CD4-positive, alpha-beta T cell treated with Interleukin-6 for 4 hours (primary cell): ENCODE measurements around the gene SPAG6.
"Not testable (repeated sequence)": the region's sequence is repeated elsewhere in the genome, so short reads cannot be mapped to it uniquely, and the experiment has no call there.

Experiments
- DNase-seq: peaks from one replicate; pipeline ENCODE4 v3.0.0-alpha.2; 2020; ENCODE audit warnings: mixed read lengths

Gene SPAG6

DNA sequence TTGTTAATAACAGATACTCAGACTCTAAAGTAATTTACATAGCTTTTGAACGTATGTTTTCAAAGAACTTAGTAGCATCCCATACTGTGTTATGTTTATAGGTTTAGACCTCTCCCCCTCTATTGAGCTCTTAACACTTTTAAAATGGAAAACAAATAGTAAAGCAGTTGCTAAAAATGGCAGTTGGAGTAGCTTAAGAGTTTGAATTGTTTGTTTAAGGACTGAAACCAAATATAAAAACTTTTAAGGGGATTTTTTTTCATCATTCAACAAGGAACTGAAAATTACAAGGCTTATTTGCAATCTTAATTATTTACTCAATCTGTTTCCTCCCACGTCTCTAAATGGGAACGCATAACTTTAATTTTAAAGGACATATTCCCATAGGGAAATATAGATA is 1.6 kb upstream of the SPAG6 start:
- DNase-seq, result no peak

DNA sequence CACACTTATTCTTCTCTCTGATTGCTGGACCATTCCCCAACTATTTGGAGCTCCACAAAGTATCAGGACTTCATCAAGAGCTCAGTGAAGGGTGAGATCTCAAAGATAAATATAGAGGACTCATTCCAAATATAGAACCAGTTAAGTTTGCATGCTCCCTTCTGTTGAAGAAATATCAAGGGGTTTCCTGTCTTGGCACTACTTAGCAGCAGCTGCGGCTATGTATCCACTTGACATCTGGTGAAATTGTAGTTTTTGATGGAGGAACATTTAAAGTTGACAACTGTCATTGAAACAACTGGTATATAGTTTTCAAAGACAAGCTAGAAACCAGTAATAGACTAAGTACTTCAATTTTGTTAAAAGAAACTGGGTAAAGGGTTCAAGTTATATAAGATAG is 1.0 kb upstream of the SPAG6 start:
- DNase-seq, result no peak

DNA sequence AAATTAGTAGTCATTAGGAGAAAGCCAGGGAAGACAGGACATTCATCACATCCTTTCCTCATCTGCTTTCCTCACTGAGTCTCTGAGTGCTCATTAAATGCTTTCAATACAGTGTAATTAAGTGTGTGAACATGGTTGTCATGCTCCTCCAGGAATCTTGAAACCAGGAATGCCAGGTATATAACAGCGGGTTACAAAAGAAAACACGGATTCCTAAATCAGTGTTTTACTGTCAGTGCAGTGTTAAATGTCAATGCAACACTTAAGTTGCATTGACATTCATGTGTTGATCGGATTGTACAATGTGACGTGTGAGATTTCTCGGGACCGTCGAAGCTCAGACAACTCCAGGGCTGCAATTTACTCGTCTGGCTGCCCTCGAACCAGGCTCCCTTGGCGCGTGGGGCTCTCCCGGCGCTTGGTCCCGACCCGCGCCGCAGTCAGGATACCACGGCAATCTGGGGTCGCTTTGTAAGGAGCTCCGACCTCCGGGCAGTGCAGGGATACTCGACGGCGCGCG is 455 bp upstream of the SPAG6 start:
- no peak for DNase-seq

DNA sequence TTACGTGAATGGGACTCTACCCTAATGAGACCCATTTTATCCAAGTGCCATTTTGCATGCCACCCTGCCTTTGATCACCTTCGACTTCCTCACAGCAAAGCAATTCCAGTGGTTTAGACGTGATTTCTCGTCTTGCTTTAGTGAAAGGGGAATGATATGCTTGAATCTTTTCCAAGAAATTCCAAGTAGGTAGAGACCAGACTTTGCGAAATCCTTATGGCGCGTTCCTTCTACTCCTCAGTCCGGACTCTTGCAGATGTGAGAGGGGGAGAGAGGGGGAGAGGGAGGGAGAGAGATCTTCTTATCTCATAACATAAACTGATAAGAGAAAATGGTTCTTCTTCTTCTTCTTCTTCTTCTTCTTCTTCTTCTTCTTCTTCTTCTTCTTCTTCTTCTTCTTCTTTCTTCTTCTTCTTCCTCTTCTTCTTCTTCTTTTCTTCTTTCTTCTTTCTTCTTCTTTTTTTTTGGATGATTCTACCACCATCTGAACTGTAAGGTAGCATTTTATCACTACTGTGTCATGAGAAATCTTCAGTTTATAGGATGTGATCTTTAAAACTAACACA is 883 bp downstream of the SPAG6 start:
- no peak for DNase-seq

DNA sequence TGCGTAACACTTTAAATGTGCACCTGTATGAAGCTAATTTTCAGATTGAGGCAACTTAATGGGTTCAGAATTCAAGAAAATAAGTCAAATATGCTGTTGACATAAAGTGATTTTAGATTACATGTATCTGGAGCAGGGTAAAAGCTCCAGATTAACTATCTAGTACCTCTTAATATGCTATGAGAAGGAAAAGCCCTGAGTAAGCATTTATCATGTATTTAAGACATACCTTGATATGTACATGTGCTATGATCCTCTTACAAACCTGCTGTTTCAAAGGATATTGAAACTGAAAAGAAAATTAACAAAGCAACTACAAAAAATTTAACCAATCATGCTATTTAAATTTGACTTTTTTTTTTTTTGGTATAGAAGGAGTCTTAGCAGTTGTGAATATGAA is 4.5 kb downstream of the SPAG6 start:
- DNase-seq, result no peak

DNA sequence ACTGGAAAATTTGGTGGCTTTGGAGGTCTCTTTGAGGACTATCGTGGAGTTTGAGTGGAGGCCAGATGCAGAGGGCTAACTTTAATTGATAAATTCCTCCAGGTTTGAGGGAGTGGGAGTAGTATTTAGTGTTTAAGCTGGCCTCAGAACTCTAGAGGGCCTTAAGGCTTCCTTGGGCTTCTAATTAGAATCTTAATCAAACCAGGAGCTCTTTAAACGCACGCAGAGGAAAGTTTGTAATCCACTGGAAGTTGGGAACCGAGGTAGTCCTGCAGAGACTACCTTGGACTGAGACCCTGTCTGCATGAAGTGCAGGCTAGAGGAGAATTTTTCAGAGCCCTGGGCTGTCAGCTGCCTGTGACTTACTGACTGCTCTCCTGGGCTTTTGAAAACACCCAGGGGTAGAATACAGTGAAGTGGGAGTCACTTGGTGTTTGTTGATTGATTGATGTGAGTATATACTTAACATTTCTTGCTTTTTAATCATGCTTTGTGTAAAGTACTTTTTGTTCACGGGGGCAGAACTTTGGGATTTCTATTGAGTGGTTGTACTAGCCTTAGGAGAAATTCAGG is 5.9 kb downstream of the SPAG6 start:
- DNase-seq, result no peak

DNA sequence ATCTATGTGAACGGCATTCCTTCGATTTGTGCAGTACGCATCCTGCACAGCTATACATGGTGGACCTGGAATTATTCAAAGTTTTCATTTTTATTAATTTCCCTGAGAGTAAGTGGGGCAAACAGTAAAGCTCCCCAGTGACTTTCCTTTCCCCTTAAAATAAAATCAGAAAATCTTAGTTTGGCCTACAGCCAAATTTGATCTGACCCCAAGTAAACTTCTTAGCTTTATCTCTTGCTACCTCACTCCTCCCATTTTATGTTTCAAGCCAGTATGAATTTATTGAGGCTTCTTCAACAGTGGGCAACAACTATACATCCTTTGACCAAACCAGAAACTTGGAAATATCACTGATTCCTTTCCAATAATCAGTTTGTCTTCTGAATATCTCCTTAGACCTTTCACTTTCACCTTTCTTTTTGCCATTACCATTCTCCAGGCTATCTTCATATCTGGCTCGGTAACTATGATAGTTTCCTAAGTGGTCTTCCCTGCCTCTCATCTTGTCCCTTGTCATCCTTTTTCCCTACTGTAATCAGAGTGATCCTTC is 11.1 kb downstream of the SPAG6 start:
- no peak for DNase-seq

DNA sequence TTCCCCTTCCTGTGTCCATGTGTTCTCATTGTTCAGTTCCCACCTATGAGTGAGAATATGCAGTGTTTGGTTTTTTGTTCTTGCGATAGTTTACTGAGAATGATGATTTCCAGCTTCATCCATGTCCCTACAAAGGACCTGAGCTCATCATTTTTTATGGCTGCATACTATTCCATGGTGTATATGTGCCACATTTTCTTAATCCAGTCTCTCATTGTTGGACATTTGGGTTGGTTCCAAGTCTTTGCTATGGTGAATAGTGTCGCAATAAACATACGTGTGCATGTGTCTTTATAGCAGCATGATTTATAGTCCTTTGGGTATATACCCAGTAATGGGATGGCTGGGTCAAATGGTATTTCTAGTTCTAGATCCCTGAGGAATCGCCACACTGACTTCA is 12.5 kb downstream of the SPAG6 start:
- DNase-seq, result not testable (repeated sequence)

DNA sequence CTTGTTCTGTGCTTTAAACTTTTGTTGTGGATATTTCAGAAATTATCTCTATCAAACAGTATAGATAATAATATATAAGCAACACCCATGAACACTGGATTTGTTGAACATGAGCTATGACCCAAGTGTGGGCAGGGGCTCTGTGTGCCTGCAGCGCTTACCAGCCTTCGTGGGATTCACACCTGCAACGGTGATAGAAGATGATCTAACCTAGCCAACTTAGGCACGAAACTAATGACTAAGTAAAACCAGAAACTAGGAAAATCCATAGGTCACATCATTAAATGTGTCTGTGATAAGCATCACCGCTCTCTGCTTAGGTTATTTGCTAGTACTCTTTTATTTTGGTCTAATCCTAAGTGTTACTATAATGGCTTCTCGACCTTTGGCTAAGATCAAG is 18.0 kb downstream of the SPAG6 start:
- no peak for DNase-seq

DNA sequence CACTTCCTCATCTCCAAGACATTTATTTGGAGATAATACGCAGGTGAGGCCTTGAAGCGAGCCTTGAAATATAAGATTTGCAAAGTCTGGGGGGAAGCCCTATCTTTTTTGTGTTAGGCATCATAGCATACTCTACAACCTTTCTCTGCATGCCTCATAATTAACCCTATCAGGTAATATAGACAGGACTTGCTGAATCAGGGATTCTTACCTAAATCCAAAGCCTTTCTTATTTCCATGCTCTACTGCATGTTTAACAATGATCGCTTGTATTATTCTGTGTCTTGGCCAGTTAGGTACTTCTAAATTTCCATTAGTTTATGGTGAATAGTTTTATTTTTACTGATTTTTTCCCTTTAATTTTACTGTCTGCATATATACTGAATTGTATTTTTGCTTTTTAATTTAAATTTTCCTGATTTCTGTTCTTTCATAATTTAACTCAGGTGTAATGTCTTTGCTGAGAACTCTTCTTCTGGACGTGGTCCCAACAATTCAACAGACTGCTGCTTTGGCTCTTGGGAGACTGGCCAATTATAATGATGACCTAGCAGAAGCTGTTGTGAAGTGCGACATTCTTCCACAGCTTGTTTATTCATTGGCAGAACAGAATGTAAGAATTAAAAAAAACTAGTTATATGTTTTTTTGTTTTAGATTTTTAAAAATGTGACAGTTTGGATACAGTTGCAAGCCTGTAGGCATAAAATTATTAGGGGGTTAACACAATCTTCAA is 19.3 kb downstream of the SPAG6 start:
- no peak for DNase-seq

DNA sequence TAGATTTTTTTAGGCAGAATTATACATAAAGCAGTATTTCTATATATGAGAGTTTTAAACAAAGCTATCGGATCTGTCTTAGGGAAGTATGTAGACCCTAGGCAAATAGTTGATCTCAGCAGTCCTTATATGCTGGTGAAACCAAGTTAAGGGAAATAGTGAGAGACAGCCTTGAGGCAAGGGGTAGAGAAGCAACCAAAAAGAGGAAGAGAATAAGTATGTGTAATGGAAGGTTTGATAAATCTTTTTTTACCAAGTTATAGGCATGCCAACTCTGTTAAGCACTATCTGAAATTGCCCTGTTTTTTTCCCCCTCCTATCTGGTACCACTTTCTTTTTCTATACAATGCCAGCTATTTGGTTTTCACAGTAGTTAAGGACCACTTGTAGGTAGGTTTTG is 19.9 kb downstream of the SPAG6 start:
- no peak for DNase-seq

DNA sequence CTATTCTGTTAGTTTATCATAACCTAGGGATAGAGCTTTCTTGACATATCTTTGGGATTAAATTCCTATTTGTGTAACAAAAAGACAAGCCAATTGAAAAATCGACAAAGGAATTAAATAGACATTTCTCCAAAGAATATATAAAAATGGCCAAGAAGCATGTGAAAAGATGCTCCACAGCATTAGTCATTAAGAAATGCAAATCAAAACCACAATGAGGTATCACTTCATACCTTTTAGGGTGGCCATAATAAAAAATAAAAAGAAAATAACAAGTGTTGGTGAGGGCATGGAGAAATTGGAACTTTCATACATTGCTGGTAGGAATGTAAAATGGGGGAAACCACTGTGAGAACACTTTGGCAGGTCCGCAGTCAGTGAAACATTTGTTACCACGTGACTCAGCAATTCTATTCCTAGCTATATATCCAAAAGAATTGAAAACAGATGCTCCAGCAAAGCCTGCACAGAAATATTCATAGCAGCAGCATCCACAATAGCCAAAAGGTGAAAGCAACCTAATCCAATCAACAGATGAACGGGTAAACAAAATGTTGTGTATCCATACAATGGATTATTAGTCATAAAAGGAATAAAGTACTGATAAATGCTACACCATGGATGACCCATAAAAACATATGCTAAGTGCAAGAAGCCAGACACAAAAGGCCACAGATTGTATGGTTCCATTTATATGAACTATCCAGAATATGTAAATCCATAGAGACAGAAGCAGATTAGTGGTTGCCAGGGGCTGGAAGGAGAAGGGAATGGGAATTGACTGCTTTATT is 20.5 kb downstream of the SPAG6 start:
- no peak for DNase-seq

DNA sequence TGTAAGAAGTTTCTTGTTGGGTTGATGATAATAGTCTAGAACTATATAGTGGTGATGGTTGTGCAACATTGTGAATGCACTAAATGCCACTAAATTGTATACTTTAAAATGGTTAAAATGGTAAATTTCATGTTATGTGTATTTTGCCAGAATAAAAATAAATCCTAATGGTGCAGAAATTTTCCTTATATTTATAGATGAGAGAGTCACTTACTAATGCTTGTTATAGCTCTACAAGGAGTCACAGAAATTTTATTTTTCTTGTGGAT is 21.1 kb downstream of the SPAG6 start:
- no peak for DNase-seq

DNA sequence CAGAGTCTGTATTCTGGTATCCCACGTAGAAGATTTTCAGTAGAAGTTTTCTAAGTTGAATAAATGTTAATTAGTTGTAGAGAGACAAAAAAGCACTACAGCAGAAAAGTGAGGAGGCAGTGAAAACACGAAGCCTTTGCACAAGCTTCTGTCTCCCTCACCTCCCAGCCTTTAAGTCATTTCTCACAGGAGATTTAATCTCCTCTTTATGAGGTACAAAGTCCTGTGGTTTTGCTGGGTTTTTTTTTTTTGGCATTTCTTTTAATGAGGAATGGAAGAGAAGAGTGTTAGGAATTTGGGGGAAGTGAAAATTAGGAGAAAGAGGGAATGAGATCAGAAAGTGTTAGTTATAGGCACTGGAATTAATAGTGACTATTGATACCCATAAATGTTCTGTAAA is 21.5 kb downstream of the SPAG6 start:
- DNase-seq, result no peak

DNA sequence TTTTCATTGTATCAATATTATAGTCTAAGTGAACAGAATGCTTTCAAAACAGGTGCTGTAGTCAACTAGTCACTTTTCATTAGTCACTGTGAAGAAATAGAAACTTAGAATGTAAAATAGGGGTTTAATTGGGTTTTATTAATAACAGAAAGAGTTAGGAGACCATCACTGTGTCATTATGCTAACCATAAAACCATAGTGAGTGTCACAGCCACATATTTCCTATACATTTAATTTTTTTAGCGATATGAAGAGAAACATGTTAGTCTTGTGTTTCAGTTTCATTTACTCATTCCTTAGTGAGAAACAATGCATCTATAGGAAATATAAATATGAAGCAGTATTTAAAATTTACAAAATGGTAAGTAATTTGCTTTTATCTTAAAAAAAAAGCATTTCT is 22.2 kb downstream of the SPAG6 start:
- no peak for DNase-seq

DNA sequence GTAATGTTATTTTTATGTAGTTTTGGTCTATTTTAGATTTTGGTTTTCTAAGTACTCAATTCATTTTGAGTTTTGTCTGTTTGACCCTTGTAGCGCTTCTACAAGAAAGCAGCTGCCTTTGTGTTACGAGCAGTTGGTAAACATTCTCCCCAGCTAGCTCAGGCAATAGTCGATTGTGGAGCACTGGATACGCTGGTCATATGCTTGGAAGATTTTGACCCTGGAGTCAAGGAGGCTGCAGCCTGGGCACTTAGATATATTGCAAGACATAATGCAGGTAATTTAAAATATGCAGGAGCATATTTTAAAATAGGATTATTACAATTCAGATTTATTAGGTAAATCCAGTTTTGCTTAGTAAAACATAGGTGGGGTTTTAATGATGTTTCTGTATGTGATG is 23.1 kb downstream of the SPAG6 start:
- DNase-seq, result no peak

DNA sequence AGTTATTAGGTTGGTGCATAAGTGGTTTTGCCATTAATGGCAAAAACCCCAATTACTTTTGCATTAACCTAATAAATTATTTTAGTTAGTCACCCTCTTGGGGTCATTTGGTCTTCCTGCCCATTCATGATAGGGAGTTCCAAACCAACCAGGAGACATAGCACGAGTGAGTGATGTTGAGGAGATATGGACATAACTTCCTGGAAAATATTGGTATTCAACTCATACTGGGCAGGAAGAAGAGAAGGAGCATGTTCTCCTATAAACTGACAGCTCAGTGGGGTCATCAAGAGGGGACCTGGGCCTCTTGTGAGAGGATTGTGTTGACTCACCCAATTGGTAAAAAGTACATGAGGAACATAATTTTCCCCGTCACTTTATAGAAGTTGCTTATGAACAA is 23.7 kb downstream of the SPAG6 start:
- no peak for DNase-seq

DNA sequence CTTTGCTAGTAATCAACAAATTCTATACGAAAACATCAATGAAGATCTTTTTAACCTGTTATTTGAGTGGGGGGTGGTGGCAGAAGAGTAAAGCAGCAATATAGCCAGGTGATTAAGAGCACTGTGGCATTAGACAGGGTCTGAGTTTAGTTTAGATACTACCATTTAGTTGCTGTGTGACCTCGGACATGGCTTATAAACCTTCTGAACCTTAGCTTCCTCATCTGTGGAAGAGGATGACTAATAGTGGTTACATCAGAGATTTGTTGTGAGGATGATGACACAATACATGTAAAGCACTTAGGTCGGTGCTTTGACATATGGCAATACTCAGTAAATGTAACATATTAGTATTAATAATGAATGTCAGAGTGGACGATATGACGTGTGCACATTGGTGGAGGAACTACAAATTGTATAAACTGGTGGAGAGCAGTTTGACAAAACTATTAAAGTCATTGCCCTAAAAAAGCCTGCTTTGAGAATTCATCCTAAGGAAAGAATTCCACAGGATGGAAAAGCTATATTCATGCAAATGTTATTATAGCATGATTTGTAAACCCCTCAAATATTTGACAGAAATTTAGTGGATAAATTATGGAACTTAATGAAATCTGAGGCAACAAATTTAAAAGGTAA is 24.3 kb downstream of the SPAG6 start:
- DNase-seq, result no peak

DNA sequence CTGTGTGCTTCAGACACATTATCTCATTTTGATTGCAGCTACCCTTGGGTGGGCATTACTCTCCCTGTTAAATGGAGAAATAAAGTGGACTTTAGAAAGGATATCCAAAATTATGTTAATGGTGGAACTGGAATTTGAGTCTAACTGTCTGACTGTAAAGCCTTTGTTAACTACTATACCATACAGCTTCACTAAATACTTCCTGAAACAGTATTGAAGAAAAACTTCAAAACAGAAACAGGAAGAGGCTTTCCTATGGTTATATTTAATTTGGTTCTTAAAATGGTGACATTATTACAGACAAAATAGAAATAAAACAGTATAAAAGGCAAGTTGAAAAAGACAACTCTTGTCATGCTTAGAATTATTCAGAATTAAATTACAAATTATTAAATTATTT is 25.0 kb downstream of the SPAG6 start:
- no peak for DNase-seq

DNA sequence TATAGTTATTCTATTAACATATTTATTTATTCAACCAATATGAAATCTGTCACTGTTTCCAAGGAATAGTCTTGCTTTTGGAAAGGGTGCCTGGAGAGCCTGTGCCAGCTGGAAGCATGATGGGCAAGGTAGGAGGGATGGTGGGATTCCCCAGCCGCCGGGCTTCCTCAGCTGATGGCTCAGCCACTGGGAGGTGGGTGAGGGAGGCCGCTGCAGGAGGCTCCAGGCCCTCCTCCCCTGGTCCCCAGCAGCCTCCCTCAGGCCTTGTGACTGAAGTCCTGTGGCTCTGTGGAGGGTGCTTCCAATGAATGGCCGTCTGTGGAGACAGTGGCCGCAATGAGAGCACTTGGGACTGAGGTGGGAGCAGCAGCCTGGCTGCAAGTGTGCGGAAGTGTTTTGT is 27.0 kb downstream of the SPAG6 start:
- DNase-seq, result no peak

DNA sequence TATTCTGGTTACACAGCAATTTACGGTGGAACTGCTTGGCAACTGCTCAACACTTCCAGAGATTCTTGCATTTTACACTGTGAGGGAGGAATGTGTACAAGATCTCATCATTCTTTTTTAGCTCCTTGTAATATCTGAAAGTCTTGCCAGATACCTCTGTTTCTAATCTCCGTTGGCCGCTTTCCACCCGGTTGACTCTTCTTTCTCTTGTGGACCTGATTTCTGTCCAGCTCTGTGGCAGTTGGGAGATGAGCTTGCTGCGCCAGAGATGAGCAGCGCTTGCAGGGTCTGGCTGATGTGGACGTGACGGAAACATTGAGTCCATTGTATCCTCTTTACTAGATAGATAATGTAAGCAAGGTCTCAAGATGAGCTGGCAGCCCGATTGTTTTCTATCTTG is 27.6 kb downstream of the SPAG6 start:
- no peak for DNase-seq

DNA sequence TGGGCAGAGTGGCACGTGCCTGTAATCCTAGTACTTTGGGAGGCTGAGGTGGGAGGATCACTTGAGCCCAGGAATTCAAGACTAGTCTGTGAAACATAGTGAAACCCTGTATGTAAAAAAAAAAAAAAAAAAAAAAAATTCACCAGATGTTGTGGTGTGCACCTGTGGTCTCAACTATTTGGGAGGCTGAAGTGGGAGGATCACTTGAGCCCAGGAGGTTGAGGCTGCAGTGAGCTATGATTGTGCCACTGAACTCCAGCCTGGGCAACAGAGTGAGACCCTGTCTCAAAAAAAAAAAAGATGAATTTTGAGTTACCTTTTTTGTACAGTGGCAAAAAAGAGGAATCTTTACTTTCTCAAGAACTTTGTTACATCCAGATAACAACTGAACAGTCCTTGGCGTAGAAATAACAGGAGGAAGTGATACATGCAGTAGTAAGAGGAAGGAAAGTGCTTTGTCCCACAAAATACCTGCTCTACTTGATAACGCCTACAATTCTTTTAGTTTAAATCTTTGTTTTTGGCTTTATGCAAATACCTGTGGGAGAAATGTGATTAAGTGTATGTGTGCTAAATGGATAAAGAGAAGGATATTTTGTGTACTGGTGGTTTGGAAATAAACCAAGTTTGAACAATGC is 29.3 kb downstream of the SPAG6 start:
- no peak for DNase-seq

DNA sequence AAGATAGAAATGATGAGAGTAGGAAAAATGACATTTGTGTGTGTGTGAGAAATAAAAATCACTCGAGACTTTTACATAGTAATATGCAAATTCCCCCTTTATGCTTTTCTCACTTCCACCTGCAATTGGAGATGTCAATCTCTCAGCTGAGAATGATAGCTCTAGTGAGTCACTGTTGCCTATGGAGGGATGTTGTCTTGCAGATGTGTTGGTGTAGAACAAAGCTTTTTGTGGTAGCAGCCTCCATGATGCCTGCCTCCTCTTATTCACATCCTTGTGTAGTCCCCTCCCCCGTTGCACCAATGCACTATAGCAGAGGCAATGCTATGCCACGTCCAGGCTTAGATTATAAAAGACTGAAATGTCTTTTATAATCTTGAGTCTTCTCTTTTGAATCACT is 33.8 kb downstream of the SPAG6 start:
- DNase-seq, result no peak
